ENCODE results near the gene DAZ2.
"Not testable (repeated sequence)": the region's sequence is repeated elsewhere in the genome, so short reads cannot be mapped to it uniquely, and the experiment has no call there.

Gene DAZ2, protein sequence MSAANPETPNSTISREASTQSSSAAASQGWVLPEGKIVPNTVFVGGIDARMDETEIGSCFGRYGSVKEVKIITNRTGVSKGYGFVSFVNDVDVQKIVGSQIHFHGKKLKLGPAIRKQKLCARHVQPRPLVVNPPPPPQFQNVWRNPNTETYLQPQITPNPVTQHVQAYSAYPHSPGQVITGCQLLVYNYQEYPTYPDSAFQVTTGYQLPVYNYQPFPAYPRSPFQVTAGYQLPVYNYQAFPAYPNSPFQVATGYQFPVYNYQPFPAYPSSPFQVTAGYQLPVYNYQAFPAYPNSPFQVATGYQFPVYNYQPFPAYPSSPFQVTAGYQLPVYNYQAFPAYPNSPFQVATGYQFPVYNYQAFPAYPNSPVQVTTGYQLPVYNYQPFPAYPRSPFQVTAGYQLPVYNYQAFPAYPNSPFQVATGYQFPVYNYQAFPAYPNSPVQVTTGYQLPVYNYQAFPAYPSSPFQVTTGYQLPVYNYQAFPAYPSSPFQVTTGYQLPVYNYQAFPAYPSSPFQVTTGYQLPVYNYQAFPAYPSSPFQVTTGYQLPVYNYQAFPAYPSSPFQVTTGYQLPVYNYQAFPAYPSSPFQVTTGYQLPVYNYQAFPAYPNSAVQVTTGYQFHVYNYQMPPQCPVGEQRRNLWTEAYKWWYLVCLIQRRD

DNA sequence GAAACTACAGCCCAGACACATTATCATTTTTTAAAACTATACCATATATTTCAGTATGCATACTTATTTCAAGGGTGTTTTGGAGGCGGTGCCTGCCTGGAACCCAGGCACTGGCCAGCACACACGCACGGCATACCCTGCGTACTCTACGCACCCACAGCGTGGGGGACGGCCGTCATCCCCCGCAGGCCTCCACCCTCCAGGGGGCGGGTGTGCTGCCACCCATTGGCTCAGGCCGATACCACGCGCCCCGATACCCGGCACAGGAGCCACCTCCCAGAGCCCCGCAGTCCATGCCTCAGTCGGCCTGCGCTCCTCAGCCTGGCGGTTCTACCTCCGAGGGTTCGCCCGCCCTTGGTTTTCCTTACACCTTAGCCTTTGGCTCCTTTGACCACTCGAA lies at the start of gene DAZ2:
Gene DAZ2, plus strand, starts transcription at position 301 of the 400 bp plus-strand sequence. CDS start 208 bp downstream, outside the sequence.
- not testable (repeated sequence) for DNase-seq

DNA sequence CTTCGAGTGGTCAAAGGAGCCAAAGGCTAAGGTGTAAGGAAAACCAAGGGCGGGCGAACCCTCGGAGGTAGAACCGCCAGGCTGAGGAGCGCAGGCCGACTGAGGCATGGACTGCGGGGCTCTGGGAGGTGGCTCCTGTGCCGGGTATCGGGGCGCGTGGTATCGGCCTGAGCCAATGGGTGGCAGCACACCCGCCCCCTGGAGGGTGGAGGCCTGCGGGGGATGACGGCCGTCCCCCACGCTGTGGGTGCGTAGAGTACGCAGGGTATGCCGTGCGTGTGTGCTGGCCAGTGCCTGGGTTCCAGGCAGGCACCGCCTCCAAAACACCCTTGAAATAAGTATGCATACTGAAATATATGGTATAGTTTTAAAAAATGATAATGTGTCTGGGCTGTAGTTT lies 20.4 kb upstream of the DAZ2 start, which contains the start of gene DAZ1:
Gene DAZ1, minus strand, starts transcription at position 101 of the 400 bp plus-strand sequence. CDS start 208 bp downstream, outside the sequence.
- DNase-seq, result not testable (repeated sequence)

DNA sequence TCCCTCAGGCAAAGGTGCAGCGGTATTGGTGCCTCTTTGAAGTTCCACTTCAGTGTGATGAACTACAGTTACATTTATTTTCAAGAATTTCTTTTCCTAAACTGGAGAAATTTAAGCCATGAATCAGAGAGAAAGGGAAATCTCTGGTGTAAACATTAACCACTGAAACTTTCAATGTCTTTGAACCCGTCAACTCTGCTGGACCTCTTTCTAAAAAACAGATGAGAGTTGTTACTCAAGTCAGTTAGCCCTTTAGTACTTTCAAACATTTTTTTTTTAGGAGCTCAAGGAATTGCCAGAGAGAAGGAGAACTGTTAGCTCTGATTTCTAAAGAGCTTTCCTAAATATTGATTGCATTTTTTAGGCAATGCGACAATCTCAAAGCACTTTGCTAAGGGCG lies 11.9 kb upstream of the DAZ2 start:
- DNase-seq, result not testable (repeated sequence)

DNA sequence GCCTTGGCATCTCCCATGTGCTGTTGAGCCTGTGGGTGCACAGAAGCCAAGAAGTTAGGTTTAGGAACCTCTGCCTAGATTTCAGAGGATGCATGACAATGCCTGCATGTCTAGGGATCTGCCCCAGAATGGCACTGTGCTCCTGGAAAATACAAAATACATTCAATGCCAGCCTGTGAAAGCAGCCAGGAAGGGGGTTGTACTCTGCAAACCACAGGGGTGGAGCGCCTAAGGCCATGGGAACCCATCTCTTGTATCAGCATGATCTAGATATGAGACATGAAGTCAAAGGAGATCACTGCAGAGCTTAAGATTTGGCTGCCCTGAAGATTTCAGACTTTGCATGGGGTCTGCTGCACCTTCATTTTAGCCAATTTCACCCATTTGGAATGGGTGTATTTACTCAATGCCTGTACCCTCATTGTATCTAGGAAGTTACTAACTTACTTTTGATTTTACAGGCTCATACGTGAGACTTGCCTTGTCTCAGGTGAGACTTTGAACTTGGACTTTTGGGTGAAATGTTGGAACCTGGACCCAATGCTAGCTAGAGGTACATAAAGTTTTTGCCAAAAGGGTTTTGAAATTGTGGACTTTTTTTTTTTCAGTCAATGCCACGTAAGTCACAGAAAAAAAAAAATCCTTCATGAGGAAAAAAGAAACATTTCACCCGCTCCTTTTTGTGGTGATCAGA lies 9.4 kb upstream of the DAZ2 start:
- not testable (repeated sequence) for DNase-seq

DNA sequence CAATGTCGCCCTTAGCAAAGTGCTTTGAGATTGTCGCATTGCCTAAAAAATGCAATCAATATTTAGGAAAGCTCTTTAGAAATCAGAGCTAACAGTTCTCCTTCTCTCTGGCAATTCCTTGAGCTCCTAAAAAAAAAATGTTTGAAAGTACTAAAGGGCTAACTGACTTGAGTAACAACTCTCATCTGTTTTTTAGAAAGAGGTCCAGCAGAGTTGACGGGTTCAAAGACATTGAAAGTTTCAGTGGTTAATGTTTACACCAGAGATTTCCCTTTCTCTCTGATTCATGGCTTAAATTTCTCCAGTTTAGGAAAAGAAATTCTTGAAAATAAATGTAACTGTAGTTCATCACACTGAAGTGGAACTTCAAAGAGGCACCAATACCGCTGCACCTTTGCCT lies 8.7 kb upstream of the DAZ2 start:
- DNase-seq, result not testable (repeated sequence)

Data from CD4-positive, alpha-beta T cell treated with Interleukin-6 for 4 hours (primary cell).